HFFc6 (cell line): Measurements from ENCODE around the gene LSP1. TPM values are rescaled to one million over a fixed set of nuclear protein-coding genes. Genes with fewer than 3 reads are reported as not detected.

ENCODE experiments used
- DNase-seq: peaks from one replicate; pipeline ENCODE4 v3.0.0-alpha.2; 2018
- H3K27ac Mint-ChIP-seq: 2 replicates; pipeline ENCODE4 v1.8.0; 2020; ENCODE audit warnings: mild to moderate bottlenecking, mixed read lengths
- H3K27me3 Mint-ChIP-seq: 2 replicates; pipeline ENCODE4 v1.8.0; 2021; ENCODE audit warnings: mild to moderate bottlenecking, moderate library complexity, mixed read lengths; ENCODE audit not compliant: insufficient read depth
- H3K36me3 Mint-ChIP-seq: 2 replicates; pipeline ENCODE4 v1.8.0; 2021; ENCODE audit warnings: low read depth, mixed read lengths
- H3K4me1 Mint-ChIP-seq: 2 replicates; pipeline ENCODE4 v1.8.0; 2020; ENCODE audit warnings: low read depth, mixed read lengths
- H3K4me3 Mint-ChIP-seq: 2 replicates; pipeline ENCODE4 v1.8.0; 2020; ENCODE audit warnings: mild to moderate bottlenecking, moderate library complexity, mixed read lengths
- H3K9me3 Mint-ChIP-seq: 2 replicates; pipeline ENCODE4 v1.8.0; 2020; ENCODE audit warnings: mild to moderate bottlenecking, mixed read lengths
- CTCF ChIP-seq: fragments of 200-600 bp; sonication (generic); IDR thresholded peaks from 2 replicates; pipeline ENCODE4 v1.5.0; 2021; ENCODE audit warnings: antibody characterized with exemption, mild to moderate bottlenecking
- total RNA-seq, 6 experiments: library from RNA; stranded (reverse); fragmentation: NEBNext Ultra II Directional; extraction: Animal tissue kit (Norgen Biotek cat#: 25700); gene quantifications; 2 replicates in 1 of 6; 3 replicates in 5 of 6; pipeline ENCODE4 v1.2.3, GENCODE V29; 2021

Gene LSP1
- total RNA-seq, 6 experiments from 2014 or later, result 0.18 to 2.6 (median 0.27) TPM; not detected in 2

- Mint-ChIP-seq H3K4me1 (no peaks in the 10 kb centered on the region), H3K27ac (no peak within 1 kb of the TSS), H3K27me3 (peaks cover 22% of the 10 kb centered on the region), H3K9me3 (no peaks in the 10 kb centered on the region), H3K4me3 (no peak within 1 kb of the TSS), H3K36me3 (no peaks in the 10 kb centered on the region)
- no peak for TF ChIP-seq CTCF
- no peak for DNase-seq
These were observed 38.9 kb downstream of the LSP1 start, which contains the start of gene PRR33 for GRCh38 chr11:1891831-1892115. Gene PRR33, minus strand, starts transcription at chr11:1891895. Its CDS starts 1,311 bp downstream, at chr11:1890584.

GRCh38 chr11:1892116-1892515 lies 39.2 kb downstream of the LSP1 start:
- Mint-ChIP-seq H3K27ac (no peak overlapping the region), H3K36me3 (no peaks in the 10 kb centered on the region), H3K4me1 (no peaks in the 10 kb centered on the region), H3K27me3 (peaks cover 25% of the 10 kb centered on the region), H3K9me3 (no peaks in the 10 kb centered on the region), H3K4me3 (no peak overlapping the region)
- no peak for DNase-seq
- no peak for TF ChIP-seq CTCF

GRCh38 chr11:1892558-1892957 lies 39.7 kb downstream of the LSP1 start:
- Mint-ChIP-seq H3K36me3 (no peaks in the 10 kb centered on the region), H3K4me3 (no peak overlapping the region), H3K27ac (no peak overlapping the region), H3K27me3 (peaks cover 29% of the 10 kb centered on the region), H3K9me3 (no peaks in the 10 kb centered on the region), H3K4me1 (no peaks in the 10 kb centered on the region)
- DNase-seq, result no peak
- TF ChIP-seq CTCF, result no peak

GRCh38 chr11:1893581-1894359 lies 40.9 kb downstream of the LSP1 start:
- no peaks in the 10 kb centered on the region for H3K4me1 Mint-ChIP-seq

GRCh38 chr11:1894759-1895158 lies 41.9 kb downstream of the LSP1 start:
- Mint-ChIP-seq H3K36me3 (no peaks in the 10 kb centered on the region), H3K27me3 (peaks cover 40% of the 10 kb centered on the region), H3K27ac (no peak overlapping the region), H3K9me3 (no peaks in the 10 kb centered on the region), H3K4me1 (no peaks in the 10 kb centered on the region), H3K4me3 (no peak overlapping the region)
- DNase-seq, result no peak
- TF ChIP-seq CTCF, result no peak

More at GRCh38 chr11:1893581-1894359, 40.9 kb downstream of the LSP1 start:
- no peaks in the 10 kb centered on the region for H3K36me3 Mint-ChIP-seq
- H3K27ac Mint-ChIP-seq, result no peak overlapping the region
- no peak overlapping the region for H3K4me3 Mint-ChIP-seq
- no peaks in the 10 kb centered on the region for H3K9me3 Mint-ChIP-seq
- H3K27me3 Mint-ChIP-seq, result peaks cover 33% of the 10 kb centered on the region
- no peak for DNase-seq
- no peak for TF ChIP-seq CTCF
